ENCODE data around the gene ZSCAN12. TPM values are rescaled to one million over a fixed set of nuclear protein-coding genes. Genes with fewer than 3 reads are reported as not detected.

Gene ZSCAN12
- total and polyA plus RNA-seq, 2 of the 13 experiments (the other 11 are each of a cell fraction or from before 2014, with no cell fraction given): 2.8 to 8.9 TPM

DNA sequence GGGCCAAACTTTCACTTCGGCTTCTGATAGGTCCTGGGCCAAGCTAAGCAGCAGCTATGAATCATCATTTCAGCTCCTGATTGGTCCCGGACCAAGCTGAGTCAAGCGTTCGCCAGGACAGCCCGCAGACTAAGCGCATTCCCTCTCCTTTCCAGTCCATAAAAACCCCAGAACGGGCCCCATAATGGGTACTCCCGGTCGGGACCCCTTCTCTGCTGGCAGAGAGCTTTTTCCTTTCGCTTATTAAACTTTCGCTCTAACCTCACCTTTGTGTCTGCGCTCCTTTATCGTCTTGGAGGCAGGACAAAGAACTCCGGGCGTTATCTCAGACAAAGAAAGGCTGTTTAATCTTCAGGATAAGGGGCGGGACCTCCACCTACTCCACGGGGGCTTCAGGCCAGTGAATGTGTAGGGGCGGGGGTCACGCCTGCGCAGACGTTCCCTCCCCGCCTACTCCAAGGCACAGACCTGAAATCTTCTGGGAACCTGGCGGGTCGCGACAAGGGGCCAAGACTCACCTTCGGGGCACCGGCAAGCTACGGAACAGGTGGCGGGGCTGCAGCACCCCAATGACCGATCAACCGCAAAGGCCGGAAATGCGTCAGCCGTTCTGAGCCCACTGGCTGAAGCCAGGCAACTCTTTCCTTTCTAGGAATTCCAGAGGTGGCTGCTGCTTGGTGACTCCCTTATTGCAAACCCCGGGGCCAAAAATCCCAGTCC, 63.8 kb downstream of the ZSCAN12 start, which contains the start of gene ZSCAN31 (continued):
- TF ChIP-seq ZBTB1 (CRISPR knock-in tag; IDR thresholded peaks at IDR 0.05; ENCODE audit: borderline replicate concordance) (no peak), SAP130 (CRISPR knock-in tag; IDR thresholded peaks at IDR 0.05; ENCODE audit: low read depth) (peak; percentile 82), ZFAT (CRISPR knock-in tag; conservative IDR thresholded peaks at IDR 0.05) (peak; percentile 57; the same call in 1 of the 2 replicates), ZNF329 (CRISPR knock-in tag; IDR thresholded peaks at IDR 0.05; ENCODE audit: low read depth) (0 out of 2 replicates have a peak, but pooled peaks have one; percentile 53), ZNF530 (CRISPR knock-in tag; IDR thresholded peaks at IDR 0.05; ENCODE audit: low read depth) (no peak), ZNF274 (CRISPR knock-in tag; IDR thresholded peaks at IDR 0.05) (no peak), ZNF354B (CRISPR knock-in tag; IDR thresholded peaks at IDR 0.05) (no peak), RFX5 (IDR thresholded peaks at IDR 0.05; ENCODE audit: low read depth, low read length) (peak; percentile 85), MTF2 (CRISPR knock-in tag; IDR thresholded peaks at IDR 0.05; ENCODE audit: borderline replicate concordance) (0 out of 2 replicates have a peak, but pooled peaks have one; percentile 17), ZNF773 (CRISPR knock-in tag; IDR thresholded peaks at IDR 0.05; ENCODE audit: borderline replicate concordance) (no peak), SP4 (CRISPR knock-in tag; IDR thresholded peaks at IDR 0.05) (peak; percentile 72), BRCA1 (CRISPR knock-in tag; IDR thresholded peaks at IDR 0.05) (peak; percentile 86), PLRG1 (conservative IDR thresholded peaks at IDR 0.05) (no peak), TCF12 (IDR thresholded peaks at IDR 0.05) (no peak), TCF12 (CRISPR knock-in tag; IDR thresholded peaks at IDR 0.05) (no peak), RBM22 (optimal IDR thresholded peaks at IDR 0.05; ENCODE audit: low read length) (no peak)
- TF ChIP-seq, protein P1, sequence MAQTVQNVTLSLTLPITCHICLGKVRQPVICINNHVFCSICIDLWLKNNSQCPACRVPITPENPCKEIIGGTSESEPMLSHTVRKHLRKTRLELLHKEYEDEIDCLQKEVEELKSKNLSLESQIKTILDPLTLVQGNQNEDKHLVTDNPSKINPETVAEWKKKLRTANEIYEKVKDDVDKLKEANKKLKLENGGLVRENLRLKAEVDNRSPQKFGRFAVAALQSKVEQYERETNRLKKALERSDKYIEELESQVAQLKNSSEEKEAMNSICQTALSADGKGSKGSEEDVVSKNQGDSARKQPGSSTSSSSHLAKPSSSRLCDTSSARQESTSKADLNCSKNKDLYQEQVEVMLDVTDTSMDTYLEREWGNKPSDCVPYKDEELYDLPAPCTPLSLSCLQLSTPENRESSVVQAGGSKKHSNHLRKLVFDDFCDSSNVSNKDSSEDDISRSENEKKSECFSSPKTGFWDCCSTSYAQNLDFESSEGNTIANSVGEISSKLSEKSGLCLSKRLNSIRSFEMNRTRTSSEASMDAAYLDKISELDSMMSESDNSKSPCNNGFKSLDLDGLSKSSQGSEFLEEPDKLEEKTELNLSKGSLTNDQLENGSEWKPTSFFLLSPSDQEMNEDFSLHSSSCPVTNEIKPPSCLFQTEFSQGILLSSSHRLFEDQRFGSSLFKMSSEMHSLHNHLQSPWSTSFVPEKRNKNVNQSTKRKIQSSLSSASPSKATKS (CRISPR knock-in tag; IDR thresholded peaks at IDR 0.05): no peak
- TF ChIP-seq, protein P2, sequence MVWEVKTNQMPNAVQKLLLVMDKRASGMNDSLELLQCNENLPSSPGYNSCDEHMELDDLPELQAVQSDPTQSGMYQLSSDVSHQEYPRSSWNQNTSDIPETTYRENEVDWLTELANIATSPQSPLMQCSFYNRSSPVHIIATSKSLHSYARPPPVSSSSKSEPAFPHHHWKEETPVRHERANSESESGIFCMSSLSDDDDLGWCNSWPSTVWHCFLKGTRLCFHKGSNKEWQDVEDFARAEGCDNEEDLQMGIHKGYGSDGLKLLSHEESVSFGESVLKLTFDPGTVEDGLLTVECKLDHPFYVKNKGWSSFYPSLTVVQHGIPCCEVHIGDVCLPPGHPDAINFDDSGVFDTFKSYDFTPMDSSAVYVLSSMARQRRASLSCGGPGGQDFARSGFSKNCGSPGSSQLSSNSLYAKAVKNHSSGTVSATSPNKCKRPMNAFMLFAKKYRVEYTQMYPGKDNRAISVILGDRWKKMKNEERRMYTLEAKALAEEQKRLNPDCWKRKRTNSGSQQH (CRISPR knock-in tag; IDR thresholded peaks at IDR 0.05; ENCODE audit: low read depth): peak; percentile 72; the same call in 1 of the 2 replicates
- TF ChIP-seq, protein P3, sequence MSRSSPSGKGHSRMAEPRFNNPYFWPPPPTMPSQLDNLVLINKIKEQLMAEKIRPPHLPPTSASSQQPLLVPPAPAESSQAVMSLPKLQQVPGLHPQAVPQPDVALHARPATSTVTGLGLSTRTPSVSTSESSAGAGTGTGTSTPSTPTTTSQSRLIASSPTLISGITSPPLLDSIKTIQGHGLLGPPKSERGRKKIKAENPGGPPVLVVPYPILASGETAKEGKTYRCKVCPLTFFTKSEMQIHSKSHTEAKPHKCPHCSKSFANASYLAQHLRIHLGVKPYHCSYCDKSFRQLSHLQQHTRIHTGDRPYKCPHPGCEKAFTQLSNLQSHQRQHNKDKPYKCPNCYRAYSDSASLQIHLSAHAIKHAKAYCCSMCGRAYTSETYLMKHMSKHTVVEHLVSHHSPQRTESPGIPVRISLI (CRISPR knock-in tag; IDR thresholded peaks at IDR 0.05; ENCODE audit: borderline replicate concordance): peak; percentile 67; the same call in 1 of the 2 replicates
- TF ChIP-seq, protein P4, sequence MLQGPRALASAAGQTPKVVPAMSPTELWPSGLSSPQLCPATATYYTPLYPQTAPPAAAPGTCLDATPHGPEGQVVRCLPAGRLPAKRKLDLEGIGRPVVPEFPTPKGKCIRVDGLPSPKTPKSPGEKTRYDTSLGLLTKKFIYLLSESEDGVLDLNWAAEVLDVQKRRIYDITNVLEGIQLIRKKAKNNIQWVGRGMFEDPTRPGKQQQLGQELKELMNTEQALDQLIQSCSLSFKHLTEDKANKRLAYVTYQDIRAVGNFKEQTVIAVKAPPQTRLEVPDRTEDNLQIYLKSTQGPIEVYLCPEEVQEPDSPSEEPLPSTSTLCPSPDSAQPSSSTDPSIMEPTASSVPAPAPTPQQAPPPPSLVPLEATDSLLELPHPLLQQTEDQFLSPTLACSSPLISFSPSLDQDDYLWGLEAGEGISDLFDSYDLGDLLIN (CRISPR knock-in tag; IDR thresholded peaks at IDR 0.05; ENCODE audit: borderline replicate concordance): 0 out of 2 replicates have a peak, but pooled peaks have one; percentile 6
- TF ChIP-seq, protein P5, sequence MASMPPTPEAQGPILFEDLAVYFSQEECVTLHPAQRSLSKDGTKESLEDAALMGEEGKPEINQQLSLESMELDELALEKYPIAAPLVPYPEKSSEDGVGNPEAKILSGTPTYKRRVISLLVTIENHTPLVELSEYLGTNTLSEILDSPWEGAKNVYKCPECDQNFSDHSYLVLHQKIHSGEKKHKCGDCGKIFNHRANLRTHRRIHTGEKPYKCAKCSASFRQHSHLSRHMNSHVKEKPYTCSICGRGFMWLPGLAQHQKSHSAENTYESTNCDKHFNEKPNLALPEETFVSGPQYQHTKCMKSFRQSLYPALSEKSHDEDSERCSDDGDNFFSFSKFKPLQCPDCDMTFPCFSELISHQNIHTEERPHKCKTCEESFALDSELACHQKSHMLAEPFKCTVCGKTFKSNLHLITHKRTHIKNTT (CRISPR knock-in tag; IDR thresholded peaks at IDR 0.05): no peak
- TF ChIP-seq, protein P6, sequence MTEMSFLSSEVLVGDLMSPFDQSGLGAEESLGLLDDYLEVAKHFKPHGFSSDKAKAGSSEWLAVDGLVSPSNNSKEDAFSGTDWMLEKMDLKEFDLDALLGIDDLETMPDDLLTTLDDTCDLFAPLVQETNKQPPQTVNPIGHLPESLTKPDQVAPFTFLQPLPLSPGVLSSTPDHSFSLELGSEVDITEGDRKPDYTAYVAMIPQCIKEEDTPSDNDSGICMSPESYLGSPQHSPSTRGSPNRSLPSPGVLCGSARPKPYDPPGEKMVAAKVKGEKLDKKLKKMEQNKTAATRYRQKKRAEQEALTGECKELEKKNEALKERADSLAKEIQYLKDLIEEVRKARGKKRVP (CRISPR knock-in tag; IDR thresholded peaks at IDR 0.05): no peak

All from HepG2 (cell line).